T follicular helper cell (primary cell): ENCODE data around the gene CCL3.
"Not testable (repeated sequence)": the region's sequence is repeated elsewhere in the genome, so short reads cannot be mapped to it uniquely, and the experiment has no call there.

ENCODE experiments used
- DNase-seq: peaks from one replicate; pipeline ENCODE4 v3.0.0-alpha.2; 2020; ENCODE audit warnings: low read depth

Gene CCL3

DNA sequence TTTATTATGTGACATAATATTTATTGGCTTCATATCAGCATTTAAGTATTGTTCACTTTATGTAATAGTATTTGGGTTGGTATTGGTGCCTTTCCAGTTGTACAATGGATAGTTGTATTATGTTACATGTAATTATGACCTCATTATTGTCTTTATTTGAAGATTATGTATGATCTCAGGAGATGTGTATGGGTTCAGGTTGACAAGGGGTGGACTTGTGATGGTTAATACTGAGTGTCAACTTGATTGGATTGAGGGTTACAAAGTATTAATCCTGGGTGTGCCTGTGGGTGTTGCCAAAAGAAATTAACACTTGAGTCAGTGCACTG is 25.7 kb upstream of the CCL3 start:
- not testable (repeated sequence) for DNase-seq

DNA sequence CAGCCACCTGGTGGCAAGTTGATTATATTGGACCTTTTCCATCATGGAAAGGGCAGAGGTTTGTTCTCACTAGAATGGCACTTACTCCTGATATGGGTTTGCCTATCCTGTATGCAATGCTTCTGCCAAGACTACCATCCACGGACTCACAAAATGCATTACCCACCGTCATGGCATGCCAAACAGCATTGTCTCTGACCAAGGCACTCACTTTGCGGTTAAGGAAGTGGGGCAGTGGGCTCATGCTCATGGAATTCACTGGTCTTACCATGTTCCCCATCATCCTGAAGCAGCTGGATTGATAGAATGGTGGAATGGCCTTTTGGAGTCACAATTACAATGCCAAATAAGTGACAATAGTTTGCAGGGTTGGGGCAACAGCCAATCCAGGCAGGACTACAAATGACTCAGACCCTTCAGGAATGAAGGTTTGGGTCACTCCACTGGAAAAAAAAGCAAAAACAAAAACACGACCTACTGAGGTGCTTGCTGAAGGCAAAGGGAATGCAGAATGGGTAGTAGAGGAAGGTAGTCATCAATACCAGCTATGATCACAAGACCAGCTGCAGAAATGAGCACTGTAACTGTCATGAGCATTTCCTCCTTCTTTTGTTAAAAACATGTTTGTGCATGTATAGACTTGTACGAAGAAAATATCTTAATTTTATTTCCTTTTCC is 25.2 kb upstream of the CCL3 start:
- DNase-seq, result not testable (repeated sequence)

- DNase-seq, result not testable (repeated sequence)
Measured at GRCh38 chr17:36113131-36113530, 23.2 kb upstream of the CCL3 start.

DNA sequence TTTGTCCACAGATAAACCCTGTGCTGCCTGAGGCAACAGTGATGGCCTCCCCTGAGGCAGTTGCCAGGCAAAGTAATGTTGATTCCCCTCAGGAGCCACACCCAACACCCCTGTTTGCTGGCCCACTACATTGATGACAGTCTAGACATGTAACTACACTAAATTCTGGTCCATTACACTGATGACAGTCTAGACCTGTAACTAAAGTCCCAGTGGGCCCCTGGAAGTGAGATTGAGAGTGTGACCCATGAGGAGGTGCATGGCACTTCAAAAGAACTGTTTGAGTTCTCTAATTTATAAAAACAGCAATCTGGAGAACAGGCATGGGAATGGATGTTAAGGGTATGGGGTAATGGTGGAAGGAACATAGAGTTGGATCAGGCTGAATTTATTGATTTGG is 22.6 kb upstream of the CCL3 start:
- DNase-seq, result no peak

DNA sequence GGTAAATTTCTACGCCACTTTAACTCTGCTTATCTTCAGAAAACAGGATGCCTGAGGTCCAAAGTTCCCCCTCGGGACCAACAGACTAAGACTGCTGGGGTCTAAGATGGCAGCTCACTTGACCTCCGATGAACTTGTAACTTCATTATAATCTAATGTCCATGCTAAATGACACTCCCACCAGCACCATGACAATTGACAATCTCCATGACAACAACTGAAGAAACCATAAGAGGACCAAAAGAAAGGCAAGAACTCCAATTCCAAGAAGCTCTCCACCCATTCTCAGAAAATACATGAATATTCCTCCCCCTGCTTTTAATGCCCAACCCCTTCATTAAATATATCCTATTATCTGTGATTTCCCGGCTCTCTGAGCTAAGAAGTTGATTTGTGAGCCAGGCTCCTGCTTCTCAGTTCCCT is 21.1 kb upstream of the CCL3 start:
- DNase-seq, result no peak

- not testable (repeated sequence) for DNase-seq
Measured at GRCh38 chr17:36108265-36108664, 18.3 kb upstream of the CCL3 start.

DNA sequence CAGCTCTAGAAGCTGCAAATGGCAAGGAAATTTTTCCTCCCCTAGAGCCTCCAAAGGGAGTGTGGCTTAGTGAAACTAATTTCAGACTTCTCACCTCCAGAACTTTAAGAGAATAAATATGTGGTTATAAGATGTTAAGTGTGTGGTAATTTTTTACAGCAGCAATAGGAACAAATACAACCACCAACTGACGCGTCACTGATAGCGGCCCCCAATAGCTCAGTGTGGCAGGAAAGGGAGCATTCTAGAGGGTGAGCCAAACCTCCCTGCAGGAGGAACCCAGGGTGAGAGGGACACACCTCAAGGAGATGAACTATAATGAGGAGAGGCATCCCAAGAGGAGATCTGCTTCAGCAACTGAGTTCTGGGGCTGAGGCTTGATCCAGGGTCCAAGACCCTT is 17.7 kb upstream of the CCL3 start:
- no peak for DNase-seq

DNA sequence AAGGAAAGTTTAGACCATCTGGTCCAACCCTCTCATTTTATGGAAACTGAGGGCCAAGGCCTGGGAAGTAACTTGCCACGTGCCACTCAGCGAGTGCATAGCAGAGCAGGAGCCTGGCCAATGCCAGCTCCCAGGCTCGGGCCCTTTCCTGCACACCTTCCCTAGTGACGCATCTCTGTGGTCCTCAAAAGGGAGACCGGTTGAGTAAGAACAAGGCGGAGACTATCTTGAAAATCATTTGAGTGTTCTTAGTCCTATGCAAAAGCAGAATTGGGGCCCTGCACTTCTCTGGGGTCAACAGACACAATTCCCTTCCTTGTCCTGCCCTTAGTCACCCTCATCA is 16.5 kb upstream of the CCL3 start:
- DNase-seq, result no peak

DNA sequence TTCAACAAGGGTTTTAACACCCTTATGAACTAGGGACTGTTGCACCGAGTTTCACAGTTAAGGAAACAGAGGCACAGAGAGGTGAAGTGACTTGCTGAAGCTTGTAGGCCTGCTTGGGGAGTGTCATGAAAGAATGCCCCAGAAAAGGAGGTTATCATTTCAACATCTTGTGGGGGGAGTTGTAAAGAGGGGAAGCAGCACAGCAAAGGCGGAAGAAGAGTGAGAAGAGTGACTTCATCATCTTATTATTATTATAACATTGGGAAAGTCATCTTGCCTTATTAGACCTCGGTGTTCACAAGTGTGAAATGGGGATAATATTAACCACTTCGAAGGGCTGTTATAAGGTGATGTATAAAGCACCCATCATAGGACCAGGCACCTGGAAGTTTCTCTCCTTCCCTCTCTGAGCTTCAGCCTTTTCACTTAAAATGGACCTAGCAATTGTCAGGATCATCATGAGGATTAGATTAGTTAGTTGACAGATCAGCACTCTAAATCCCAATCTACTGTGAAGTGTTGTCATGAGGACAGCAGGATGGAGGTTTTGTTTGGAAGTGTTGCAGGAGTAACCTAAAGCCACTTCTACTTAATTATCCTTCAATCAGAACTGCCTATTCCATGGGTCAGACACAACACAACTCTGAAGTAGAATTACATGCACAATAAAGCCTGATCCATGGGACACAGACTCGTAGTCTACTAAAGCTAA is 16.0 kb upstream of the CCL3 start:
- no peak for DNase-seq

DNA sequence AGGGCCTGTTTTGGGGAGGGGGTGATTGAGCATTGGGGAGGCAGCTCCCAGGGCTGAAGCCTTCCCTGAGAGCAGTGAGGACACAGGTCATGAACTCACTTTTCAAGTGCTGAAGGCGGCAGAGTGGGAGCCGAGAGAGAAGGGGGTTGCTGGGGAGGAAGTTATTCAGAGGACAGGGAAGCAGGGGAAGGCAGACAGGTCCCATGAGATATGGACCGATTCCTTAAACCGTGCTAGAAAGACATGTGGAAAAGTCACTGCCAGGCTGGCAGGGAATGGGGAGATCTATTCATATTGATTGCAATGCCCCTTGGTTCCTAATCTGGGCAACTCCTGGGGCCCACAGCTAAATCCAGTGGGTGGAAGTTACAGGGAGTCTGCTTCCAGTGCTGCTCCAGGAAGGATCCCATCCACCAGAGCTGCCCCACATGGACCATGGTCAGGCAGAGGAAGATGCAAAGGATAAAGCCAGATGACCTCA is 14.8 kb upstream of the CCL3 start:
- DNase-seq, result no peak

DNA sequence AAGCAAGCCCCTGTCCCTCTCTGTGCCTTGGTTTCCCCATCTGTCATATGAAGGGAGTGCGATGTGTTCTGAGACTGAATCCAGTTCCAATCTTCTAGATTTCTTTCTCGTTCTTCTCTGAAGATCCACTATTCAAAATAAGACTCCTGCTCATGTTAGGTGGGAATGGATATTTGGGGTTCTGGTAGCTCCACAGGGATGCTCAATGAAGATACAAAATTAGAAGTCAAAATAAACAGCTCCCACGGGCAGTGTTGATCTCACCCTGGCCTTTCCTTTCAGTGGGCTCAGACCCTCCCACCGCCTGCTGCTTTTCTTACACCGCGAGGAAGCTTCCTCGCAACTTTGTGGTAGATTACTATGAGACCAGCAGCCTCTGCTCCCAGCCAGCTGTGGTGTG is 14.3 kb upstream of the CCL3 start:
- not testable (repeated sequence) for DNase-seq

- DNase-seq, result not testable (repeated sequence)
Measured at GRCh38 chr17:36103401-36103975, 13.5 kb upstream of the CCL3 start, which contains the start of gene CCL4. CCL4 (plus strand) TSS chr17:36103827; CDS start chr17:36103906, 79 bp downstream.

DNA sequence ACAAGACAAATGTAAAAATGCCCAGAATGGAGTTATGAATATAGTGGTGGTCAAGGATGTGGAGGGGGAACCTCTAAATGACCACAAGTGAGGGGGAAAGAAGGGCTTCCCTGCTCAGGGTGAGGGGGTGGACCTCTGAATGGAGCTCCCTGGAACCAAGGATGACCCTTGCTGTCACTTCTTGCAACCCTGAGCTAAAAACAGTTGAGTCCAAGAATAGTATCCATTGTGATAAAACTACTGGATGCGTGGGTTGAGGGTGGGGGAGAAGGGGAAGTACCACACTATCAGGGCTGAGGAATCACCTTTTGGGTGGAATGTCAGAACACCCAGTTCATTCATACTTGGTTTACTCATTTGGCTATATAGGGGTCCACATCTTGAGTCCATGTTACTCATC is 9.1 kb upstream of the CCL3 start:
- DNase-seq, result not testable (repeated sequence)

GRCh38 chr17:36095992-36096391 is 6.0 kb upstream of the CCL3 start:
- DNase-seq, result no peak

DNA sequence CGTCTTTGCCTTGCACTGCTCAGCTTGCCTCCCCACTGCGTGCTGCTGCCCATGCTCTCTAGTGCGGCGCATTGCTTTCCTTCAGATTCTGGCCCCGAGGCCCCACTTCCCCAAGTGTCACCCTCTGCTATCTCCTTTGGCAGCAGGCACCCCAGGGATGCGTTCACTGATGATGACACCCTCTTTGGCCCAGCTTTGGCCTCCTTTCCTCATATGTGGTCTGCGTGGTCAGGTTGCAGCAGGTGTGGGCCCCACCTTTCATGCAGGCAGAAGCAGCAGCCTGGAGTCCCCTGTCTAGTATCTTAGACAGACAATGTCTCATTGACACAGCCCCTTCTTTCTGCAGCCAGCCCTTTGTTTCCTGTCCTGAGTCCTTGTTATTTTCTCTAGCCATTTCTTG is 4.8 kb upstream of the CCL3 start:
- no peak for DNase-seq

DNA sequence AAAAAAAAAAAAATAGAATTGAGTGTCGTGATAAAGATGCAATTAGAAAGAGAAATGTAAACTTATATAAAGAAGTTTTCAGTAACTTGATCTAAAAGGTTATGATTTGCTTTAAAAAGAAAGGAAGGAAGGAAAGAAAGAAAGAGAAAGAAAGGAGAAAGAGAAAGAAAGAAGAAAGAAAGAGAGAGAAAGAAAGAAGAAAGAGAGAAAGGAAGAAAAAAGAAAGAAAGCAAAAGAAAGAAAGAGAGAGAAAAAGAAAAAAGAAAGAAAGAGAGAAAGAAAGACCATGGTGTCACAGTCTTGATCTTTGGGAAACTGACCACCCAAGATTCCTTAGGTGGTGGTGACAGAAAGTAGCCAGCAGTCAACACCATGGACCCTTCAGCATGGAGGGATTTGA is 4.3 kb upstream of the CCL3 start:
- no peak for DNase-seq

- DNase-seq, result not testable (repeated sequence)
Measured at GRCh38 chr17:36092715-36093114, 2.8 kb upstream of the CCL3 start.

- DNase-seq, result no peak
Measured at GRCh38 chr17:36092230-36092629, 2.3 kb upstream of the CCL3 start.

GRCh38 chr17:36089339-36089865 is 541 bp downstream of the CCL3 start:
- DNase-seq, result no peak

DNA sequence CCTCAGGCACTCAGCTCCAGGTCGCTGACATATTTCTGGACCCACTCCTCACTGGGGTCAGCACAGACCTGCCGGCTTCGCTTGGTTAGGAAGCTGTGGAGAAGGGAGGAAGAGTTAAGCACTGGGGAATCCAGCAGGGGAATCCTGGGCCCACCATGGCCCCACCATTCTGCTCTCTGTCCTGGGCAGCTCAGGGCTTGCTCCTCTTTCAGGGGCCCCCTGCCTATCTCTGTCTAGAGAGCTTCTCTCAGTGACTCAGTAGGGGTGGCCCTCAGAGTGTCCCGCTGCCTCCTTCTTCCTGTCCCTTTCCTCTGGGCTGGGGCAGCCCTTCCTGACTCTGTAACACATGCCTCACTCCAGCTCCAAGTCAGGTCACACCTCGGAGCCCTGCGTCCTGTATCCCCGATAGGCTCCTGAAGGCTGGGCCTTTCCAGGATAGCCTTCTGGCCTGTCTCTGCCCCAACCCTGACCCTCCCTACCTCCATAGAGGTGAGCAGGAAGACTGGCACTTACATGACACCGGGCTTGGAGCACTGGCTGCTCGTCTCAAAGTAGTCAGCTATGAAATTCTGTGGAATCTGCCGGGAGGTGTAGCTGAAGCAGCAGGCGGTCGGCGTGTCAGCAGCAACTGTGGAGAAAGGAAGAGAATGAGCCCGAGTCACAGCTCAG is 1.1 kb downstream of the CCL3 start:
- DNase-seq, result no peak

- not testable (repeated sequence) for DNase-seq
Measured at GRCh38 chr17:36087897-36088572, 1.9 kb downstream of the CCL3 start.

DNA sequence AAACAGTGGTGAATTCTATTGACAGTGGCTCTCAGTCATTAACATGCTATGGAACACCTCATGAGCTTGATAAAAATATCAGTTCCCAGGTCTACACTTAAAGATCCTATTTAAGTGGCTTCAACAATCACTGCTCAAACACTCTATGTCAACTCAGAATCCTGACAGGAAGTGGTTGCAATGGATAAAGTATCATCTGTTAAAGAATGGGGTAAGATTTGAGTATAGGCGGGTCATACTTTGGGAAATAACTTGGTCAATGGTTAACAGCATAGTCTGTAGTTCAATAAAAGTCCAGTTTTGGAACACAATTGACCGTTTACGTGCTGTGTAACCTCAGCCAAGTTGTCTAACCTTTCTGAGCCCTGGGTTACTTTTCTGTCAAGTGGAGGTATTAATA is 2.5 kb downstream of the CCL3 start:
- DNase-seq, result not testable (repeated sequence)
